Measurements from ENCODE around the gene TNIK.

- TF ChIP-seq, protein P1, sequence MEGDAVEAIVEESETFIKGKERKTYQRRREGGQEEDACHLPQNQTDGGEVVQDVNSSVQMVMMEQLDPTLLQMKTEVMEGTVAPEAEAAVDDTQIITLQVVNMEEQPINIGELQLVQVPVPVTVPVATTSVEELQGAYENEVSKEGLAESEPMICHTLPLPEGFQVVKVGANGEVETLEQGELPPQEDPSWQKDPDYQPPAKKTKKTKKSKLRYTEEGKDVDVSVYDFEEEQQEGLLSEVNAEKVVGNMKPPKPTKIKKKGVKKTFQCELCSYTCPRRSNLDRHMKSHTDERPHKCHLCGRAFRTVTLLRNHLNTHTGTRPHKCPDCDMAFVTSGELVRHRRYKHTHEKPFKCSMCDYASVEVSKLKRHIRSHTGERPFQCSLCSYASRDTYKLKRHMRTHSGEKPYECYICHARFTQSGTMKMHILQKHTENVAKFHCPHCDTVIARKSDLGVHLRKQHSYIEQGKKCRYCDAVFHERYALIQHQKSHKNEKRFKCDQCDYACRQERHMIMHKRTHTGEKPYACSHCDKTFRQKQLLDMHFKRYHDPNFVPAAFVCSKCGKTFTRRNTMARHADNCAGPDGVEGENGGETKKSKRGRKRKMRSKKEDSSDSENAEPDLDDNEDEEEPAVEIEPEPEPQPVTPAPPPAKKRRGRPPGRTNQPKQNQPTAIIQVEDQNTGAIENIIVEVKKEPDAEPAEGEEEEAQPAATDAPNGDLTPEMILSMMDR (IDR thresholded peaks at IDR 0.05; ENCODE audit: low read length): no peak
- no peak for TF ChIP-seq EZH2 (IDR thresholded peaks at IDR 0.05; ENCODE audit: borderline replicate concordance, low read length)
Measured at GRCh38 chr3:171346019-171346418, 114.2 kb downstream of the TNIK start.

All from OCI-LY1 (cell line).